HG02852 (cell line): ENCODE data around the gene NDUFV1.
"Not testable (repeated sequence)": the region's sequence is repeated elsewhere in the genome, so short reads cannot be mapped to it uniquely, and the experiment has no call there.

Experiments used
- ATAC-seq: cut with Tn5 transposase; IDR thresholded peaks from one replicate; pipeline ENCODE4 v1.9.1; 2021; ENCODE audit warnings: mild to moderate bottlenecking, moderate library complexity; ENCODE audit not compliant: unreplicated experiment

Gene NDUFV1

GRCh38 chr11:67611165-67611564 lies 4.4 kb downstream of the NDUFV1 start:
- no peak for ATAC-seq

DNA sequence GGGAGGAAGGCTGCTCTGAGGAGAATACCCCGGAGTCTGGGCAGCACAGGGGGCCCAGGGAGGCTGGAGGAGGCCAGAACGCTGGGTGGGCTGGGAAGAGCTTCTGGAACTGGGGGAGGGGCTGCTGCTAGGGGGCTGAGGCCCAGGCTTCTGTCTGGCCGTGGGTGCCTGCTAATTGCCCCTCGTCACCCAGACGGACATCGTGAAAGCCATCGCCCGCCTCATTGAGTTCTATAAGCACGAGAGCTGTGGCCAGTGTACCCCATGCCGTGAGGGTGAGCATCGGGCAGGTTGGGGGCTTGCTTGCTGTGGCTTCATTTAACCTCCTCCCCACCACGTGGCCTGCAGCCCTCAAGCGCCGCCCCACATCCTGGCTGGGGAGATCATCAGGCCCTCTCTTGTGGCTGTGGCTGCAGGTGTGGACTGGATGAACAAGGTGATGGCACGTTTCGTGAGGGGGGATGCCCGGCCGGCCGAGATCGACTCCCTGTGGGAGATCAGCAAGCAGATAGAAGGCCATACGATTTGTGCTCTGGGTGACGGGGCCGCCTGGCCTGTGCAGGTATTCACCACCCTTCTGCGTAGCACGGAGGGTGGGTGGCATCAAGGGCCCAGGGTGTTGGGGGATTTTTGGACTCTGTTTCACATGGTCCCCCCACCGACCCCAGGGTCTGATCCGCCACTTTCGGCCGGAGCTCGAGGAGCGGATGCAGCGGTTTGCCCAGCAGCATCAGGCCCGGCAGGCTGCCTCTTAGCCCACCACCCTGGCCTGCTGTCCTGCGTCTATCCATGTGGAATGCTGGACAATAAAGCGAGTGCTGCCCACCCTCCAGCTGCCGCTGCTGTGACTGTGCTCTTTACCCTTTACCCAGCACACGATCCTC lies 5.2 kb downstream of the NDUFV1 start:
- ATAC-seq: no peak

GRCh38 chr11:67612751-67613150 lies 6.0 kb downstream of the NDUFV1 start:
- no peak for ATAC-seq

- no peak for ATAC-seq
Observed at GRCh38 chr11:67613313-67613959, 6.7 kb downstream of the NDUFV1 start.

- peak; percentile 84 for ATAC-seq
Observed at GRCh38 chr11:67613960-67614715, 7.4 kb downstream of the NDUFV1 start.

DNA sequence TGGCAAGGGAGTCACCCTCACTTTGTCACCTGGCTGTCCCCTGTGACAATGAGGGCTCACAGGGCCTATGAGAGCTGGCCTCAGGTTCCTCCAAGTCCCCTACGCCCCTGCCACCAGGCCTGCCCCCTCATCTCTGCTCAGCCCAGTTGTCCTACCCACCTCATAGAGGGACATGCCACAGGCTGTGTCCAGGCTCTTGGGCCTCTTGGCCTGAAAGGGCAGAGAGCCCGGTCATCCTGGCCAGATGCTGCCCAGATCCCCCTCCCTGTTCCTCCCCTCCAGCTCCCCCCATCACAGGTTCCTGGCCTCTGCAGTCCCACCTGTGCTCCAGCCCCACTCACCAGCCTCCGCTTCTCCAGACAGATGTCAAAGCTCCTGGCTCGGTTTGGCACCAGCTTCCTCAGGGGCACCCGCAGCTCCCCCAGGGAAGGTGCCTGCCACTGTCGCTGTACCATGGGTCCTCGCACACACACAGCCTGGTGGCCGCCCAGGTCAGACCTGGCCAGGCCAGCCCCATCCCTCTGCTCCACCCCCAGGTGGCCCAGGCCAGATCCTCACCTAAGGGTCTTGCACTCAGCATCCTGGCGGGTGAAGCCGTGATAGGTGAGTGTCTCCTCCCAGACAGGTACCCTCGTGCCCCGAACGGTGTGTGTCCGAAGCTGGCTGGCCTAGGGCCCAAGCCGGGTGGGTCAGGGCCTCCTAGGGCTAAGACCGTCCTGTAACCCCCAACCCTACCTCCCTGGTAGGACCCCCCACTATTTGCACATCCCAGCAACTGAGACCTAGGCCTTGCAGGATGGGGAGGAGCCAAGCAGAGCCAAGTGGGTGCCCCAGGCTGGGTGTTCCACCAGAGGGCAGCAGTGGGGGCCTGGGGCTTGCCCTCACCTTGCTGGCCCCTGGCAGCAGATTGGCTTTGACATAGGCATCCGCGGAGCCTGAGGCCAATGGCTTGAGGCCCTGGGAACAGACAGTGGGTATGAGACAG lies 8.3 kb downstream of the NDUFV1 start:
- ATAC-seq: no peak

GRCh38 chr11:67615728-67616430 lies 9.1 kb downstream of the NDUFV1 start:
- ATAC-seq: no peak

- ATAC-seq: no peak
Observed at GRCh38 chr11:67616431-67617242, 9.9 kb downstream of the NDUFV1 start.

DNA sequence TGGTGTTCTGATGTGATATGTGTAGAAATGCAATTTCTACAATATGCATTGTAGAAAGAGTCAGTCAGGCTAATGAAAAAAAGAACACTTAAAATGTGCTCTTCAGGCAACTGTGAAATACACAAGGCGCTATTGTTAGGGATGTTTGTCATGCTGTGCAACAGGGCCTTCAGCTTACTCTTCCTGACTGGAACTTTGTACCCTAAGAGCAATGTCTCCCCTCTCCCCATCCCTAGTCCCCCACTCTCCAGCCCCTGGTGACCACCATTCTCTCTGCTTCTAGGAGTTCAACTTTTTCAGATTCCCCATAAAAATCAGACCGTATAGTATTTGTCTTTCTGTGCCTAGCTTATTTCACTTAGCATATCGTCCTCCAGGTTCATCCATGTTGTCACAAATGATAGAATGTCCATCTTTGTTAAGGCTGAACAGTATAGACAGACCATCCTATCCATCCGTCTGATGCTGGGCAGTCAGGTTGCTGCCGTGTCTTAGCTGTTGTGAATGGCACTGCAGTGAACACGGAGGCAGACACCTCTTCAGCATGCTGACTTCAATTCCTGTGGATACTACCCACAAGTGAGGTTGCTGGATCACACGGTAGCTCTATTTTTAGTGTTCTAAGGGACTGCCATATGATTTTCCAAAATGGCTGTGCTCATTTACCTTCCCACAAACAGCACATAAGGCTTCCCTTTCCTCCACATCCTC lies 10.7 kb downstream of the NDUFV1 start:
- no peak for ATAC-seq

- ATAC-seq: not testable (repeated sequence)
Observed at GRCh38 chr11:67618901-67619659, 12.3 kb downstream of the NDUFV1 start.

GRCh38 chr11:67619683-67620618 lies 13.2 kb downstream of the NDUFV1 start:
- not testable (repeated sequence) for ATAC-seq

- ATAC-seq: not testable (repeated sequence)
Observed at GRCh38 chr11:67620621-67621020, 13.9 kb downstream of the NDUFV1 start.

- not testable (repeated sequence) for ATAC-seq
Observed at GRCh38 chr11:67621928-67622327, 15.2 kb downstream of the NDUFV1 start.

GRCh38 chr11:67622905-67623304 lies 16.2 kb downstream of the NDUFV1 start:
- not testable (repeated sequence) for ATAC-seq

GRCh38 chr11:67623795-67624194 lies 17.1 kb downstream of the NDUFV1 start:
- not testable (repeated sequence) for ATAC-seq

GRCh38 chr11:67626131-67626833 lies 19.5 kb downstream of the NDUFV1 start:
- not testable (repeated sequence) for ATAC-seq
